MM.1S (cell line): Measurements from ENCODE around the gene CNPY1.

ENCODE experiments used
- DNase-seq: peaks from one replicate; pipeline ENCODE4 v3.0.0-alpha.2; 2015
- H2AFZ ChIP-seq: fragments of 300-600 bp; sonication (generic); 2 replicates; pipeline ENCODE4 v1.6.0; 2016; ENCODE audit warnings: antibody characterized with exemption, low read length
- H3F3A ChIP-seq: fragments of 300-600 bp; sonication (generic); 2 replicates; pipeline ENCODE4 v1.6.1; 2016; ENCODE audit warnings: mild to moderate bottlenecking, antibody characterized with exemption, low read length, moderate library complexity, mixed read lengths; ENCODE audit not compliant: insufficient read depth
- H3K27ac ChIP-seq: fragments of 300-600 bp; sonication (generic); 2 replicates; pipeline ENCODE4 v1.5.1; 2016; ENCODE audit warnings: mild to moderate bottlenecking, low read length
- H3K27me3 ChIP-seq: fragments of 300-600 bp; sonication (generic); replicated peaks from 2 replicates; pipeline ENCODE4 v1.6.0; 2016; ENCODE audit warnings: low read length; ENCODE audit not compliant: insufficient read depth
- H3K36me3 ChIP-seq: fragments of 300-600 bp; sonication (generic); replicated peaks from 2 replicates; pipeline ENCODE4 v1.6.1; 2016; ENCODE audit warnings: mild to moderate bottlenecking, low read length, mixed read lengths; ENCODE audit not compliant: insufficient read depth
- H3K4me1 ChIP-seq: fragments of 300-600 bp; sonication (generic); 2 replicates; pipeline ENCODE4 v1.6.1; 2016; ENCODE audit warnings: low read length, mixed read lengths
- H3K4me2 ChIP-seq: fragments of 300-600 bp; sonication (generic); 2 replicates; pipeline ENCODE4 v1.6.0; 2016; ENCODE audit warnings: low read depth, low read length
- H3K4me3 ChIP-seq: fragments of 300-600 bp; sonication (generic); 2 replicates; pipeline ENCODE4 v1.5.1; 2016; ENCODE audit warnings: low read length, mixed read lengths
- H3K79me2 ChIP-seq: fragments of 300-600 bp; sonication (generic); 2 replicates; pipeline ENCODE4 v1.6.1; 2016; ENCODE audit warnings: mixed run types, low read length, mixed read lengths
- H3K9ac ChIP-seq: fragments of 300-600 bp; sonication (generic); 2 replicates; pipeline ENCODE4 v1.6.1; 2016; ENCODE audit warnings: low read length, mixed read lengths
- H3K9me2 ChIP-seq: fragments of 300-600 bp; sonication (generic); replicated peaks from 2 replicates; pipeline ENCODE4 v1.6.1; 2016; ENCODE audit warnings: mild to moderate bottlenecking, low read length, mixed read lengths; ENCODE audit not compliant: insufficient read depth
- H3K9me3 ChIP-seq: fragments of 300-600 bp; sonication (generic); replicated peaks from 2 replicates; pipeline ENCODE4 v1.6.1; 2016; ENCODE audit warnings: mild to moderate bottlenecking, low read length, mixed read lengths; ENCODE audit not compliant: insufficient read depth
- H4K20me1 ChIP-seq: fragments of 300-600 bp; sonication (generic); 2 replicates; pipeline ENCODE4 v1.6.1; 2016; ENCODE audit warnings: mild to moderate bottlenecking, low read length, moderate library complexity, mixed read lengths; ENCODE audit not compliant: insufficient read depth
- CTCF ChIP-seq: fragments of 300-600 bp; sonication (generic); IDR thresholded peaks from 2 replicates; pipeline ENCODE4 v1.5.1; 2016; ENCODE audit warnings: antibody characterized with exemption, low read length, mixed read lengths
- EZH2 ChIP-seq: fragments of 300-600 bp; sonication (generic); optimal IDR thresholded peaks from 2 replicates; pipeline ENCODE3; 2017; ENCODE audit warnings: low read depth, mild to moderate bottlenecking, antibody characterized with exemption, low read length, mixed read lengths
- EZH2phosphoT487 ChIP-seq: fragments of 300-600 bp; sonication (generic); IDR thresholded peaks from 2 replicates; pipeline ENCODE4 v1.6.1; 2018; ENCODE audit warnings: antibody characterized with exemption, low read length

Gene CNPY1

GRCh38 chr7:155517969-155518368, 28.4 kb downstream of the CNPY1 start:
- Histone ChIP-seq H3K36me3 (no peaks in the 10 kb centered on the region), H3F3A (no peaks in the 10 kb centered on the region), H3K4me2 (no peak overlapping the region), H3K27ac (no peak overlapping the region), H3K79me2 (no peaks in the 10 kb centered on the region), H4K20me1 (no peaks in the 10 kb centered on the region), H3K9ac (no peak overlapping the region), H2AFZ (no peak overlapping the region), H3K9me2 (no peaks in the 10 kb centered on the region), H3K4me1 (no peaks in the 10 kb centered on the region), H3K27me3 (peaks cover 94% of the 10 kb centered on the region), H3K9me3 (no peaks in the 10 kb centered on the region), H3K4me3 (no peak overlapping the region)
- TF ChIP-seq EZH2 (no peak), EZH2phosphoT487 (no peak), CTCF (no peak)
- no peak for DNase-seq

GRCh38 chr7:155517452-155517851, 28.9 kb downstream of the CNPY1 start:
- Histone ChIP-seq H3K9me3 (no peaks in the 10 kb centered on the region), H3K4me1 (no peaks in the 10 kb centered on the region), H3K9me2 (no peaks in the 10 kb centered on the region), H4K20me1 (no peaks in the 10 kb centered on the region), H3K79me2 (no peaks in the 10 kb centered on the region), H3K36me3 (no peaks in the 10 kb centered on the region), H3K27me3 (peaks cover 94% of the 10 kb centered on the region), H3F3A (no peaks in the 10 kb centered on the region), H3K27ac (no peak overlapping the region), H2AFZ (no peak overlapping the region), H3K9ac (no peak overlapping the region), H3K4me3 (no peak overlapping the region), H3K4me2 (no peak overlapping the region)
- DNase-seq: no peak
- TF ChIP-seq EZH2 (no peak), CTCF (no peak), EZH2phosphoT487 (no peak)

GRCh38 chr7:155516466-155516865, 29.9 kb downstream of the CNPY1 start:
- no peak overlapping the region for H3K27ac ChIP-seq
- H3K4me2 ChIP-seq: no peak overlapping the region

More at GRCh38 chr7:155516466-155516865, 29.9 kb downstream of the CNPY1 start:
- no peaks in the 10 kb centered on the region for H3K4me1 ChIP-seq
- H3K79me2 ChIP-seq: no peaks in the 10 kb centered on the region
- H3K9me3 ChIP-seq: no peaks in the 10 kb centered on the region
- no peak for DNase-seq
- TF ChIP-seq EZH2 (no peak), EZH2phosphoT487 (no peak), CTCF (no peak)
- no peaks in the 10 kb centered on the region for H3K9me2 ChIP-seq
- no peaks in the 10 kb centered on the region for H3F3A ChIP-seq
- H3K36me3 ChIP-seq: no peaks in the 10 kb centered on the region
- H3K4me3 ChIP-seq: no peak overlapping the region
- H4K20me1 ChIP-seq: no peaks in the 10 kb centered on the region
- no peak overlapping the region for H2AFZ ChIP-seq
- H3K9ac ChIP-seq: no peak overlapping the region
- H3K27me3 ChIP-seq: peaks cover 94% of the 10 kb centered on the region
